Loucy (cell line): Measurements from ENCODE around the gene RNF19B.

Experiments
- CTCF ChIP-seq: fragments of 200-600 bp; sonication (generic); conservative IDR thresholded peaks from 2 replicates; pipeline ENCODE4 v1.5.1; 2014; ENCODE audit warnings: mild to moderate bottlenecking, antibody characterized with exemption, low read length
- EZH2phosphoT487 ChIP-seq: fragments of 200-600 bp; IDR thresholded peaks from 2 replicates; pipeline ENCODE4 v1.6.1; 2018; ENCODE audit warnings: antibody characterized with exemption, mild to moderate bottlenecking, moderate library complexity, borderline replicate concordance

GRCh38 chr1:32991819-32992488 is 27.3 kb upstream of the RNF19B start:
- TF ChIP-seq CTCF = no peak
- TF ChIP-seq EZH2phosphoT487 = no peak
